LoVo (cell line): ENCODE results near the gene LRRC56.

Experiments
- DNase-seq: peaks from one replicate; pipeline ENCODE4 v3.0.0-alpha.2; 2016; ENCODE audit warnings: low spot score

Gene LRRC56, protein sequence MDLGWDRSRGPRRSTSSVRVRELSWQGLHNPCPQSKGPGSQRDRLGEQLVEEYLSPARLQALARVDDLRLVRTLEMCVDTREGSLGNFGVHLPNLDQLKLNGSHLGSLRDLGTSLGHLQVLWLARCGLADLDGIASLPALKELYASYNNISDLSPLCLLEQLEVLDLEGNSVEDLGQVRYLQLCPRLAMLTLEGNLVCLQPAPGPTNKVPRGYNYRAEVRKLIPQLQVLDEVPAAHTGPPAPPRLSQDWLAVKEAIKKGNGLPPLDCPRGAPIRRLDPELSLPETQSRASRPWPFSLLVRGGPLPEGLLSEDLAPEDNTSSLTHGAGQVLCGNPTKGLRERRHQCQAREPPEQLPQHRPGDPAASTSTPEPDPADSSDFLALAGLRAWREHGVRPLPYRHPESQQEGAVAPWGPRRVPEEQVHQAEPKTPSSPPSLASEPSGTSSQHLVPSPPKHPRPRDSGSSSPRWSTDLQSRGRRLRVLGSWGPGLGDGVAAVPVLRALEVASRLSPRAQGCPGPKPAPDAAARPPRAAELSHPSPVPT

DNA sequence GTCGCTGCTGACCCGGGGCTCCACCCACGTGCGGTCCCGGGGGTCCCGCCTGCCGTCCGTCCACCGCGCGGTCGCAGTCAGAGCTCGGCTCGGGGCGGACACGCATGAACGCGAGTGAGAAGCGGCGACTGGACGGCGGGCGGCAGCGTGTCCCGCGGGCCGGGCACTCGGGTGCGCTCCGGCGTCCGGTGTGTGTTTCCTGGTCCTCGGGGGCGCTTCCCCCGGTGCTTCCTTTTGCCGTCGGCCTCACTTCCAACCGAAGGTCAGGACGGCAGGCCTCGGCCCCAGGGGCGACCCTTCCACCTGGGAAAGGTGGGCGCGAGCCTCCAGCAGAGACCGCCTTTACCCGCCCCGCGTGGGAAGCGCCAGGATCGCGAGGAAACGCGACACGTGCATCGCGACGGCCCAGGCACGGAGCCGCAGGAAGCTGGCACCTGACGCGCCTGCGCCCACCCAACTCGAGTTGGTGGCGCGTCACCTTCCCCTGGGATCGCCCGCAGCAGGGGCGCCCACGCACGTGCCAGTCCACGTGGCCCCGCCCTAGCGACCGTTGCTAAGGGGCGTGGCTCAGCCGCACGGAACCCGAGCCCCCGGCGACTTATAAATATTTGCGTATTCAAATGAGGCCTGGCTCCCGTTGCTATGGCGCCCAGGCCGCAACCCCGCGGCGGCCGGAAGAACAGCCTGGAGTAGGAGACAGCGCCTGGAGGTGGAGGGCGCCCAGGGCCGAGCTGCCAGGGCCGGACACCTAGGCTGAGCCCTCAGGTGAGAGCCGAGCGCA is at the start of gene LRRC56:
LRRC56 (plus strand) TSS at position 687 of the 781 bp plus-strand sequence. CDS start 3,158 bp downstream, outside the sequence.
- peak; percentile 89 for DNase-seq

DNA sequence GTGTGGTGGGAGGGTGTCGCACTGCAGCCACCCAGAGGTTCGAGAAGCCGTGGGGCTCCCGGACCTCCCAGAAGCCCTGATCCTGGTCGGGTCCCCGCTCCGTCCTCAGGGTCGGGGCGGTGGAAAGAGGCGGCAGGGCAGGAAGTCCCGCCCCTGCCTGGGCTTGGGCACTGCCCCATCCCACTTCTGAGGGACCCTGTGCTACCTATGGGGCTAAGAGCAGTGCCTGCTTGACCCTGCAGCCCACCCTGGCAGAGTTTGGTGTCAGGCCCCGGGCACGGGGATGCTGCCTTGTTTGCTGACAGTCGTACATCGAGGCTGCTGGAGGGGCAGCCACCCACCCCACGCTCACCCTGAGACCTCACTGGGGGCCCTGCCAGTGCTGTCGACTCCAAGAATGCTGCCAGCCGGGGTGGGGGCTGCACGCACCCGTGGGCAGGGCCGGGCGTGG is 49.7 kb upstream of the LRRC56 start:
- DNase-seq: no peak

DNA sequence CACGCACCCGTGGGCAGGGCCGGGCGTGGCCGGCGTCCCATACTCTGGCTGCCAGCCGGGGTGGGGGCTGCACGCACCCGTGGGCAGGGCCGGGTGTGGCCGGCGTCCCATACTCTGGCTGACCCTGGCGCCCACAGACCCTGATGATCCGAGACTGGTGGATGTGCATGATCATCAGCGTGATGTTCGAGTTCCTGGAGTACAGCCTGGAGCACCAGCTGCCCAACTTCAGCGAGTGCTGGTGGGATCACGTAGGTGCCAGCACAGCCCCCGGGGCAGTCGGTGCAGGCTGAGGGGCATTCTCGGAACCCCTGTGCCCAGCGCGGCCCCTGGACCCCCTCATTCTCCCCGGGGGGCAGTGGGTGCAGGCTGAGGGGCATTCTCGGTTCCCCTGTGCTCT is 49.3 kb upstream of the LRRC56 start:
- DNase-seq: no peak

DNA sequence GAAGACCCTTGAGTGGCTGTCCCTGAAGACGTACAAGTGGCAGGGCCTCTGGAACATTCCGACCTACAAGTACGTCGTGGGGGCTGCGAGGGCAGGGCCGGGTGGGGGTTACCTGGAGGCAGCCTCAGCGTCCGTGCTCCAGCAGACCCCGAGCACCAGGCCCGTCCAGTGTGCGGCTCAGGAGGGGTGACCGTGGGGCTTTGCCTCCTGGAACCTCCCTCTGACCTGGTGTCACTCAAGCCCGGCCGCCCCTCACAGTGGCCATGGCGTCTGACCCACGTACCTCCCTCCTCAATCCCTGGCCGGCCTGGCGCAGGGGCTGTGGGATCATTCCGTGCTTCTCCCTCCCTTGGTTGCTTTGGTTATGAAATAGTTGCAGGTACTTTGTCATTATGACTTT is 48.7 kb upstream of the LRRC56 start:
- no peak for DNase-seq

DNA sequence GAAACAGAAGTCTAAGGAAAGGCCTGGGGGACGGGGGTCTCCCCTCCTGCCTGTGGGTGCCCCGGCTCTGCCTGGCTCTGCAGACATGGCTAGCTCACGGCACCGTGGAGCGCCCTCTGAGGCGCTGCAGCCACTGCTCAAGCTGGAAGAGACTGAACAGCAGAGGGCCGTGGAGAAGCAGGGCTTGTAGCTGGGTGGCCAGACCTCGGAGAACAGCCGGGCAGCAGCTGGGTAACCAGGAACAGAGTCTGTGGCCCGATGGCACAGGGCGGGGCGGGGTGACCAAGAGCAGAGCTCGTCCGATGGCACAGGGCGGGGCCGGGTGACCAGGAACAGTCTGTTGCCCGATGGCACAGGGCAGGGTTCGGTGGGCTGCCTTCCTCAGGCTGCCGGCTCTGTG is 48.3 kb upstream of the LRRC56 start:
- DNase-seq: no peak

DNA sequence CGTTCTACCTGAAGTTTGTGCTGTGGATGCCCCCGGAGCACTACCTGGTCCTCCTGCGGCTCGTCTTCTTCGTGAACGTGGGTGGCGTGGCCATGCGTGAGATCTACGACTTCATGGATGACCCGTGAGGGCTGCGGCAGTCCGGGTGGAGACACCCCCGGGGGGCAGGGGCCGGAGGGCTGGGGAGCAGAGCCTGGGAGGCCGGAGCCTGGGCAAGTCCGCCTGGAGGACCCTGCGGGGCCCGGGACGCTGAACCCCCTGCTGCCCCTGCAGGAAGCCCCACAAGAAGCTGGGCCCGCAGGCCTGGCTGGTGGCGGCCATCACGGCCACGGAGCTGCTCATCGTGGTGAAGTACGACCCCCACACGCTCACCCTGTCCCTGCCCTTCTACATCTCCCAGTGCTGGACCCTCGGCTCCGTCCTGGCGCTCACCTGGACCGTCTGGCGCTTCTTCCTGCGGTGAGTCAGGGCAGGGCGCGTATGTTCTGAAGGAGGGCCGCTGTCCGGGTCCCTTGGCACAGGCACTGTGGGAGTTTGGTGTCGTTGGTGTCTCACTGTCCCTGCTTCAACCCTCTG is 47.6 kb upstream of the LRRC56 start:
- no peak for DNase-seq

DNA sequence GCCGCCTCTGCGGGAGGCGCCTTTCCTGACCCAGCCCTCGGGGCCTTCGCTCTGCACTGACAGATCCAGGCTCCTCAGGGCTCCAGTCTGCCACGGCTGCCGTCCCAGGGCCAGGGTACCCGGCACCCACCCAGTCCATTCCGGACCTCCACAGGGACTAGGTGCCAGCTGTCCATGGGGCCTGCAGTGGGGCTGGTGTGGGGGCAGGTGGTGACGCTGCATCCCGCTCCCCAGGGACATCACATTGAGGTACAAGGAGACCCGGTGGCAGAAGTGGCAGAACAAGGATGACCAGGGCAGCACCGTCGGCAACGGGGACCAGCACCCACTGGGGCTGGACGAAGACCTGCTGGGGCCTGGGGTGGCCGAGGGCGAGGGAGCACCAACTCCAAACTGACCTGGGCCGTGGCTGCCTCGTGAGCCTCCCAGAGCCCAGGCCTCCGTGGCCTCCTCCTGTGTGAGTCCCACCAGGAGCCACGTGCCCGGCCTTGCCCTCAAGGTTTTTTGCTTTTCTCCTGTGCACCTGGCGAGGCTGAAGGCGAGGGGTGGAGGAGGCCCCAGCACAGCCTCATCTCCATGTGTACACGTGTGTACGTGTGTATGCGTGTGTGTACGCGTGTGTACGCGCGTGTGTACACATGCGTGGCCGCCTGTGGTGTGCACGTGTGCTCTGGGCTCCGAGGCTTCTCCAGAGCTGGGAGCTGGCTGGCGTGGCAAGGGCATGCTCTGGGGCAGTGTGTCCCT is 47.0 kb upstream of the LRRC56 start:
- no peak for DNase-seq

DNA sequence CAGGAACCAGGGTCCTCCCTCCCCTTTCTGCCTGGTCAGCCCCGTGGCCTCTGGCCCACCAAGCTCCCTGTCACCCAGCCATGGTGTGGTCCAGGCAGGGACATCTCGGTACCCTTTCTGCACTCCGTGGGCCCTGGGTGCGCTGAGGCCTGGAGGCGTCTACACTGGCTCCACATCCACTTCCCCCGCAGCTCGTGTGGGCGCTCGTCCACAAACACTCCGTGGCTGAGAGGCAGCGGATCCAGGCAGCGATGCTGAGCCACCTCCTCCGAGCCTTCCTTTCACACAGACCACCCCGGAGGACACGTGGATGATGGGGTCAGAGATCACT is 46.4 kb upstream of the LRRC56 start:
- DNase-seq: no peak

DNA sequence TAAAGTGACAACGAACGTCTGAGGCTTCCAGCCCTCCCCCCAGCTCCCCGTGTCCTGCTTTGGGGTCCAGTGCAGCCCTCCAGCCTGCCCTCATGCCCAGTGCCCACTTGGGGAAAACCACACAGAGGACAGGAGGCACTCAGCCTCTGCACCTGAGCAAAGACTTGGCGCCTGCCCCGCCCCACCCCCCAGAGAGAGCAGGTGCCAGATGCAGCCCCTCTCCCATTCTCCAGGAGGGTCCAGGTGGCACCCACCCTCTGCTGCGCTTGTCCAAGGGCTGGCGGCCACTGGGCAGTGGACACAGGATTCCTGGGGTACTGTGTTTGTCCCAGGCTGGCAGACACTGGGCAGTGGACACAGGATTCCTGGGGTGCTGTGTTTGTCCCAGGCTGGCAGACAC is 46.0 kb upstream of the LRRC56 start:
- no peak for DNase-seq

DNA sequence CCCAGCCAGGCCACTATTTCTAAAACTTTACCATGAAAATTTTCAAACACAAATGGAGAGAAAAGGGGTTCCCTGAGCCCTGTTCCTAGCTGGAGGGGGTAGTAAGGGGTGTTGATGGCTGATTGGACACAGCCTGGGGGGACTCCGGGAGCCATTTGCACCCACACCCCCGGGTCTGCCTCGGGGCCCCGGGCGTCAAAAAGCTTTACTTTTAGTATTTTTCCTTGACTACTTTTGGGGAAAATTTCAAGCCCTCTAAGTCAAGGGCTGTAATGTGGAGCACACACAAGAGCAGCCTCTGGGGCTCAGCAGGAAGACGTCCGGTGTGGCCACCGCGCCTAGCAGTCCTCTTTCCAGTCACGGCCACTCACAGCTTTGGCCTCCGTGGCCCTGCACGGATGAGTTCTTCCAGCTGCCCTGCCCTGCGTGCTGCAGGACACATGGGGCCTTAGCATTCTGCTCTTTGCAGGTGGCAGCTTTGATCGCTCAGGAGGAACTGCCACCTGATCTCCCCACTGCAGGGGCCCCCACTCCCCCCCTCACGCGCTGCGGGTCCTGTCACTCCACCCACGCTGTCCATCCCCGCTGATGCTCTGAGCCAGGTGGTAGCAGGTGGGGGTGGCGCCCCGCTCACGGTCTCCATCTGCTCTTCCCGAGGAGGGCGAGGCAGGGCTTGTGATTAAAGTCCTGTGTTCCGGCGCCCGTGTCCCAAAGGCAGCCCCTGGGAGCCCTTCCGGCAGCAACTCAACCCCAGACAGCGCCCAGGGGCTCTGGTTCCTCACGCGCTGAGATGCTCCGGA is 44.7 kb upstream of the LRRC56 start:
- no peak for DNase-seq

DNA sequence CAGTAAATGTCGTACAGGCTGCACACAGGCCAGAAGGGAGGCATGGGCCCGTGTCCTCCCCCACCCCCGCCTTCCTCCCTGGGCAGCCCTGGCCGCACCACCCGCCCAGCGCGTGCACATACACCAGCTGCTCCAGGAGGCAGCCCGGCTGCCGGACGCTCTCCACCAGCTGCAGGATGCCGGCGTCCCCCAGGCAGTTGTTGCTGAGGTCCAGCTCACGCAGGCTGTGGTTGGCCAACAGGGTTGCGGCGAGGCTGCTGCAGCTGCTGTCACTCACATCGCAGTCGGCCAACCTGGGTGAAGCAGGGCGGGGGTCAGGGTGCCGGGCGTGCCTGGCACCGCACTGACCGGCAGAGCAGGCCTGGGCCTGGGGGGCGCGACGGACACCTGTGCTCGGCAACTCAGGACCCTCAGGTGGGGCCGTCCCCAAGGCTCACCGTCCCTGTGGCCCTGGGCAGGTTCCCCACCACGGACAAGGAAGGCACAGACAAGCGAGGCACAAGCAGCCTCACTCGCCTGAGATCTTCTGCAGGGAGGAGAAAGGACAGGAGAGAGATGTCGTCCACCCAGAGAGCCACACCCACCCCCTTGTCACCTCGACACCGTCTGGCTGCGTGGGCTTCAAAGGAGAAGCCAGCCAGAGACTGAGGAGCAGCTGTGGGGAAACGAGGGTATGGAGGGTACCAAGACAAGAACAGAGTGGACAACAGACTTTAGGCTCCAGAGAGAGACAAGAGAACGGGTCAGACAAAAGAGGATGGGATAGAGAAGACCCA is 42.4 kb upstream of the LRRC56 start:
- DNase-seq: no peak

DNA sequence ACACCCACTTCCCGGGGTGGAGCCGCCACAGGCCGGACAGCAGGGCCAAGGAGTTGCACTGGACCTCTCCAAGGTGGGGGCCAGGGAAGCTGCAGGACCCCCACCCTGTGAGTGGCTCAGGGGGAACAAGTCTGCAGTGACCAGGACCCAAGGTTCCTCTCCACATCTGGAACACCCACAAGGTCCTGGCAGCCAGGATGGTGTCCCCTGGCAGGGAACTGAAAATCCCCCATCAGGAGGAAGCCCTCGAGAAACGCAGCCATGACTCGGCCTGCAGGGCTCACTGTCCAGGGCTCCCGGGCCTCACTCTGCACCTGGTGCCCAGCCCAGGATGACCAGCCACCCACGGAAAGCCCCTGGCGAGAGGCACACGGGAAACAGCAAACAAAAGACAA is 41.8 kb upstream of the LRRC56 start:
- no peak for DNase-seq

DNA sequence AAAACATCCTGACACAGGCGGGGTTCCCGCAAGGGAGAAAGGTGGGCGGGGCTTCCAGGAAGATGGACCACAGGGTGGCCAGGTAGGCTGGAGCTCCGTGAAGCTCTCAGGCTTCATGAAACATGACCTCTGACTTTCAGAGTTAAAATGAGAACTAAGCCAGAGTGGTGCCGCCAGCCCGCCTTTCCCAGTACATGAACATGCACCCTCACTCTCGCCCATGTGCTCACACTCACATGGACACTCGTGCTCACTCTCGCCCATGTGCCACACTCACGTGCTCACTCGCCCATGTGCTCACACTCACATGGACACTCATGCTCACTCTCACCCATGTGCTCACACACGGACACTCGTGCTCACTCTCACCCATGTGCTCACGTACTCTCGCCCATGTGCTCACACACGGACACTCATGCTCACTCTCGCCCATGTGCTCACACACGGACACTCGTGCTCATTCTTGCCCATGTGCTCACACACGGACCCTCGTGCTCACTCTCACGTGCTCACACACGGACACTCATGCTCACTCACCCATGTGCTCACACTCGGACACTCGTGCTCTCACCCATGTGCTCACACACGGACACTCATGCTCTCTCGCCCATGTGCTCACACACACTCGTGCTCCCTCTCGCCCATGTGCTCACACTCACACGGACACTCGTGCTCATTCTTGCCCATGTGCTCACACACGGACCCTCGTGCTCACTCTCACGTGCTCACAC is 40.3 kb upstream of the LRRC56 start:
- no peak for DNase-seq

DNA sequence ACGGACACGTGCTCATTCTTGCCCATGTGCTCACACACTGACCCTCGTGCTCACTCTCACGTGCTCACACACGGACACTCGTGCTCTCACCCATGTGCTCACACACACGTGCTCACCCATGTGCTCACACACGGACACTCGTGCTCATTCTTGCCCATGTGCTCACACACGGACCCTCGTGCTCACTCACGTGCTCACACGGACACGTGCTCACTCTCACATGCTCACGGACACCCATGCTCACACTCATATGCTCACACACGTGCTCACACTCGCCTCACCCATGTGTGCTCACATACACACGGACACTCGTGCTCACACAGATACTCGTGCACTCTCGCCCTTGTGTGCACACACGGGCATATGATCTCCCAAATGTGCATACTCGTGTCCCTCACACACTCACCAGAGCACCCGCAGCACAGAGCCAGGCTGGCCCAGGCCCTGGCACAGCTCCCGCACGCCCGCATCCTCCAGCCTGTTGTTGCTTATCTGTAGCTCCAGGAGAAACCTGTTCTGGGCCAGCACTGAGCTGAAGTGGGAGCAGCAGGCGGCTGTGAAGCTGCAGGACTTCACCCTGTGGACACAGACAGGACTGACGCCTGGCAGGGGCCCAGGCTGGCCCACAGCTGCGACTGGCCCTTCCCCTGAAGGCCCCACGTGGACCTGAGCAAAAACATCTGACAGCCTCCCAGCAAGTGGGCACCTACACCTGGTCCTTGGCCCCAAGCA is 39.6 kb upstream of the LRRC56 start:
- no peak for DNase-seq

DNA sequence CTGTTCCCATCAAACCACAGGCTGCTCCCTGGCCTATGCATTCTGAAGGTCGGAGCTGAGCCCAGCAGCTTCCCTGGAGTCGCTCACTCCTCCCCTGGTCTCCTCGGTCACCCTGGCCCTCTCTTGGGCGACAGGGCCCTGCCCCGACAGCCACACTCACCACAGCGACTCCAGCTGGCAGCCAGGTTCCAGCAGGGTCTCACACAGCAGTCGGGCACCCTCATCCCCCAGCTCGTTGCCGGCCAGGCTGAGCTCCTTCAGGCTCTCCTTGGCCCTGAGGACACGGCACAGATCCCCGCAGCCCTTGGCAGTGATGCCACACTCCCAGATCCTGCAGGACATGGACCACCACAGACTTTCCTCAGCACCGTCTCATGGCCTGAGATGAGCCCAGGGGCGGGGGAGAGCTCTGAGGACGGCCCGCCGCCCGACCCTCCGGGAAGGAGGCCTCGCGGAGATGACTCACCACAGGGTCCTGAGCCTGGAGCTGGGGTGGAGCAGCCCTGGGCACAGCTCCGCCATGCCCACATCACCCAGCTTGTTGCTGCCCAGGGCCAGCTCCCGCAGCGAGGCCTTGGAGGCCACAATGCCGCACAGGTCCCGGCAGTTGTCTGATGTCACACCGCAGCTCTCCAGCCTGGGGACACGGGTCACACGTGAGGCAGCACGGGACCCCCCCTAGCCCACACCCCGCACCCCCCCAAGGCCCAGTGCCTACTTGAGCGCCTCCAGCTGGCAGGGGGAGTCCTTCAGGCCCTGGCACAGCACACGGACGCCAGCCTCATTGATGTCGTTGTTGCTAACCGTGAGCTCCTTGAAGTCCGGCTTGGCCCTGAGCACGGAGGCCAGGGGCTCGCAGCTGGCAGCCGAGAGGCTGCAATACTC is 38.8 kb upstream of the LRRC56 start:
- DNase-seq: no peak

DNA sequence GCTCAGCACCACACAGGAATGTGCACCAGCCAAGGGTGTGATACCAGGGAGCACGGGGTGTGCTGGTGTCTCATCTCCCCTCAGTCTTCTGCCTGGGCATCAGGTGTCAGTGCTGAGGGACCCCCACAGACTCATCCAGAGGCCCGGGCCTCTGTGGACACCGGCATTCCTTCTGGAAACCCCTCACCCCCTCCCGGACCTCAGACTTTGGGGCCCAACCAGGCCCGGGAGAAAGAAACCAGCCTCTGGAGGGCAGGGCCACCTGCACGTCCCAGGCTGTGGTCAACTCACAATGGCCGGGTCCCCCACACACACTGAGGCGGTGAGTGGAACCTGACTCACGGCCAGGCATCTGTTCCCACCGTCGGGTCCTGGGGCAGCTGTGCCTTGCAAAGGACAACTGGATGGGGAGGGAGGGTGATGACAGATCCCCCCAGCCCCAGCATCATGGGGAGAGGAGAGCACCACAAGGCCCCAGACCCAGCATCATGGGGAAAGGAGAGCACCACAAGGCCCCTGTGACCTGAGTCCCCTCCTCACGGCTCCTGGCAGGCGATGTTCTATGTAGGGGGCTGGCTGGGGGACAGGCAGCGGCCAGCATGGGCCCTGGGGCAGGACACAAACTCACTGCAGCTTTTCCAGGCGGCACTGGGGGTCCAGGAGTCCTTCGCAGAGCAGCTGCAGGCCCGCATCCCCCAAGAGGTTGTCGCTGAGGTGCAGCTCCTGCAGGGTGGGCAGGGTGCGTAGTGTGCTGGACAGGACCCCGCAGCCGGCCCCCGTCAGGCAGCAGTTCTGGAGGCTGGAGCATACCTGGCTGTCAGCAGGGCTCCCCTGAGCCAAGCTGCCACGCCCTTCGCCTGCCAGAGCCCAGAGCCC is 37.9 kb upstream of the LRRC56 start:
- DNase-seq: no peak
